Astrocyte (in vitro differentiated cells and primary cell): ENCODE results near the gene TAF4. TPM values are rescaled to one million over a fixed set of nuclear protein-coding genes. Genes with fewer than 3 reads are reported as not detected.

Experiments used
- DNase-seq: peaks from one replicate; pipeline ENCODE4 v3.0.0-alpha.2; 2010; ENCODE audit warnings: low read depth
- FAIRE-seq: peaks from 2 replicates; lab custom pipeline; 2011; peaks lifted over from hg19 to GRCh38; lab: Jason Lieb, UNC
- H2AFZ ChIP-seq: 2 replicates; pipeline ENCODE4 v1.6.0; 2012; ENCODE audit warnings: low read depth, low read length, inconsistent platforms
- H3K27ac ChIP-seq: 2 replicates; pipeline ENCODE4 v1.5.1; 2011; ENCODE audit warnings: low read depth, low read length, inconsistent platforms
- H3K27me3 ChIP-seq: 2 replicates; pipeline ENCODE4 v1.6.0; 2011; ENCODE audit warnings: low read length, inconsistent platforms; ENCODE audit not compliant: insufficient read depth
- H3K36me3 ChIP-seq: 2 replicates; pipeline ENCODE4 v1.5.1; 2011; ENCODE audit warnings: low read length, inconsistent platforms; ENCODE audit not compliant: insufficient read depth
- H3K4me1 ChIP-seq: 2 replicates; pipeline ENCODE4 v1.5.1; 2011; ENCODE audit warnings: low read length, inconsistent platforms; ENCODE audit not compliant: insufficient read depth
- H3K4me2 ChIP-seq: 2 replicates; pipeline ENCODE4 v1.6.0; 2012; ENCODE audit warnings: low read length, inconsistent platforms
- H3K4me3 ChIP-seq: 2 replicates; pipeline ENCODE4 v1.5.1; 2011; ENCODE audit warnings: low read depth, mild to moderate bottlenecking, low read length, inconsistent platforms; ENCODE audit not compliant: insufficient read depth
- H3K79me2 ChIP-seq: 2 replicates; pipeline ENCODE4 v1.6.0; 2012; ENCODE audit warnings: mild to moderate bottlenecking, low read length, inconsistent platforms; ENCODE audit not compliant: insufficient read depth
- H3K9ac ChIP-seq: 2 replicates; pipeline ENCODE4 v1.6.0; 2012; ENCODE audit warnings: mild to moderate bottlenecking, low read length, inconsistent platforms
- H3K9me3 ChIP-seq: 2 replicates; pipeline ENCODE4 v1.5.1; 2012; ENCODE audit warnings: low read depth, mild to moderate bottlenecking, low read length, inconsistent platforms; ENCODE audit not compliant: insufficient read depth
- H4K20me1 ChIP-seq: 2 replicates; pipeline ENCODE4 v1.6.0; 2012; ENCODE audit warnings: low read length, inconsistent platforms; ENCODE audit not compliant: insufficient read depth
- H3K27ac Mint-ChIP-seq: one replicate; pipeline ENCODE4 v1.8.0; 2021; ENCODE audit warnings: mild to moderate bottlenecking, mixed read lengths; ENCODE audit not compliant: unreplicated experiment
- H3K27me3 Mint-ChIP-seq: one replicate; pipeline ENCODE4 v1.8.0; 2021; ENCODE audit warnings: low read depth, mixed read lengths; ENCODE audit not compliant: unreplicated experiment
- H3K36me3 Mint-ChIP-seq: one replicate; pipeline ENCODE4 v1.8.0; 2021; ENCODE audit warnings: low read depth, mixed read lengths; ENCODE audit not compliant: unreplicated experiment
- H3K4me1 Mint-ChIP-seq: one replicate; pipeline ENCODE4 v1.8.0; 2021; ENCODE audit warnings: low read depth, mixed read lengths; ENCODE audit not compliant: unreplicated experiment
- H3K4me3 Mint-ChIP-seq: one replicate; pipeline ENCODE4 v1.8.0; 2021; ENCODE audit warnings: mild to moderate bottlenecking, moderate library complexity, mixed read lengths; ENCODE audit not compliant: unreplicated experiment
- H3K9me3 Mint-ChIP-seq: one replicate; pipeline ENCODE4 v1.8.0; 2021; ENCODE audit warnings: mild to moderate bottlenecking, mixed read lengths; ENCODE audit not compliant: unreplicated experiment
- EZH2 ChIP-seq: IDR thresholded peaks from 2 replicates; pipeline ENCODE4 v1.6.1; 2012; ENCODE audit warnings: mild to moderate bottlenecking, low read length, inconsistent platforms; ENCODE audit not compliant: insufficient read depth
- total RNA-seq: library from RNA; stranded (reverse); gene quantifications from 2 replicates; pipeline ENCODE4 v1.2.1, GENCODE V29; 2021
- TF ChIP-seq, protein P1 (sequence below): IDR thresholded peaks from 2 replicates; pipeline ENCODE4 v1.5.1; 2011; ENCODE audit warnings: low read depth, mild to moderate bottlenecking, inconsistent platforms, low read length, moderate library complexity; ENCODE audit not compliant: insufficient read depth

Gene TAF4
- total RNA-seq, 1 donor from 2014 or later: 11.8 TPM

DNA sequence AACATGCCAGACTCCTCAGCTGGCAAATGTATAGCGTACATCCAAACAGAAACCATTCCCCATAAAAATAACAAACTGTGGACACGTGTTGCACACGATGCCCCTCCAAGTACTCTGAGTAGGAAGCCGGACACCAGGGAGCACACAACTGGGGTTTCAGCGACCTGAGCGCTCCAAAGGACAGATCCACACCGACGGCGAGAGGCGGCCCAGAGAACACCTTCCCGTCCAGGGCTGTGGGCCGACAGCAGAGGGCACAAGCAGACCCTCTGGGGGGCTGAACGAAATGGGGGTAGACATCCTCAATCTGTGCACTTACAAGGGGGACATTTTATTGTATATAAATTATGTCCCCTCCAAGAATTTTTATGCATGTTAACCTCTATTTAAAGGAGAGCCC, 24.7 kb downstream of the TAF4 start:
- H3K9me3 Mint-ChIP-seq: peaks cover 5% of the 10 kb centered on the region
- no peaks in the 10 kb centered on the region for H3K27me3 Mint-ChIP-seq
- no peaks in the 10 kb centered on the region for H3K36me3 Mint-ChIP-seq
- Histone ChIP-seq H3K9ac (no peak overlapping the region), H3K4me3 (no peak overlapping the region), H3K4me1 (no peaks in the 10 kb centered on the region), H3K27ac (no peak overlapping the region), H2AFZ (no peak overlapping the region), H3K36me3 (no peaks in the 10 kb centered on the region), H4K20me1 (peaks cover 87% of the 10 kb centered on the region), H3K27me3 (no peaks in the 10 kb centered on the region), H3K9me3 (no peaks in the 10 kb centered on the region), H3K4me2 (no peak overlapping the region), H3K79me2 (peaks cover 91% of the 10 kb centered on the region)
- no peak for FAIRE-seq
- TF ChIP-seq, protein P1, sequence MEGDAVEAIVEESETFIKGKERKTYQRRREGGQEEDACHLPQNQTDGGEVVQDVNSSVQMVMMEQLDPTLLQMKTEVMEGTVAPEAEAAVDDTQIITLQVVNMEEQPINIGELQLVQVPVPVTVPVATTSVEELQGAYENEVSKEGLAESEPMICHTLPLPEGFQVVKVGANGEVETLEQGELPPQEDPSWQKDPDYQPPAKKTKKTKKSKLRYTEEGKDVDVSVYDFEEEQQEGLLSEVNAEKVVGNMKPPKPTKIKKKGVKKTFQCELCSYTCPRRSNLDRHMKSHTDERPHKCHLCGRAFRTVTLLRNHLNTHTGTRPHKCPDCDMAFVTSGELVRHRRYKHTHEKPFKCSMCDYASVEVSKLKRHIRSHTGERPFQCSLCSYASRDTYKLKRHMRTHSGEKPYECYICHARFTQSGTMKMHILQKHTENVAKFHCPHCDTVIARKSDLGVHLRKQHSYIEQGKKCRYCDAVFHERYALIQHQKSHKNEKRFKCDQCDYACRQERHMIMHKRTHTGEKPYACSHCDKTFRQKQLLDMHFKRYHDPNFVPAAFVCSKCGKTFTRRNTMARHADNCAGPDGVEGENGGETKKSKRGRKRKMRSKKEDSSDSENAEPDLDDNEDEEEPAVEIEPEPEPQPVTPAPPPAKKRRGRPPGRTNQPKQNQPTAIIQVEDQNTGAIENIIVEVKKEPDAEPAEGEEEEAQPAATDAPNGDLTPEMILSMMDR: no peak
- TF ChIP-seq EZH2: no peak
- DNase-seq: no peak
- no peak overlapping the region for H3K4me3 Mint-ChIP-seq
- H3K27ac Mint-ChIP-seq: no peak overlapping the region
- H3K4me1 Mint-ChIP-seq: peaks cover 16% of the 10 kb centered on the region

DNA sequence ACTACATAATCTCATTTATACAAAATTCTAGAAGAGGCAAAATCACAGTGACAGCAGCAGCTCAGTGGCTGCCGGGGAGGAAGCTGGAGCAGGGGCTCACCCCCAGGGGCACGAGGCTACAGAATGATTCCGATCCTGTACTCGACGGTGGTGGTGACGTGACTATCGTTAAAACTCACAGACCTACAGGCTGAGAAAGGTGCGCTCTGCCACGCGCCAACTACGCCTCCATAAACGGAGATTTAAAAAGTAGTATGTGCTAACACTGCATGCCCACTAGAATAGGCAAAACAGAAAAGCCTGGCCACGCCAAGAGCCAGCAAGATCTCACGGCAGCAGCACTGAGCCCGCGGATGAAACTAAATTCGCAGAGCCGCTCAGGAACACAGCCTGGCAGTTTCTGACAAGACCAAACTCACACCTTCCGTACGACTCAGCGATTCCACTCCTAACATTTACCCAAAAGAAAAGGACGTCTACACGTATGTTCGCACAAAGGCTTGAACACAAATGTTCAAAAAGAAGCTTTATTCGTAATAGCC, 25.2 kb downstream of the TAF4 start:
- H3K79me2 ChIP-seq: peaks cover 89% of the 10 kb centered on the region
- Mint-ChIP-seq H3K27me3 (no peaks in the 10 kb centered on the region), H3K9me3 (peaks cover 5% of the 10 kb centered on the region), H3K4me1 (peaks cover 16% of the 10 kb centered on the region), H3K27ac (no peak overlapping the region), H3K36me3 (no peaks in the 10 kb centered on the region), H3K4me3 (no peak overlapping the region)
- no peak overlapping the region for H3K4me2 ChIP-seq
- FAIRE-seq: no peak
- H2AFZ ChIP-seq: no peak overlapping the region
- H4K20me1 ChIP-seq: peaks cover 85% of the 10 kb centered on the region
- H3K9me3 ChIP-seq: no peaks in the 10 kb centered on the region
- no peak overlapping the region for H3K4me3 ChIP-seq
- no peaks in the 10 kb centered on the region for H3K36me3 ChIP-seq
- TF ChIP-seq, protein P1: no peak
- TF ChIP-seq EZH2: no peak
- H3K9ac ChIP-seq: no peak overlapping the region
- DNase-seq: no peak
- H3K4me1 ChIP-seq: no peaks in the 10 kb centered on the region
- H3K27me3 ChIP-seq: no peaks in the 10 kb centered on the region
- no peak overlapping the region for H3K27ac ChIP-seq

DNA sequence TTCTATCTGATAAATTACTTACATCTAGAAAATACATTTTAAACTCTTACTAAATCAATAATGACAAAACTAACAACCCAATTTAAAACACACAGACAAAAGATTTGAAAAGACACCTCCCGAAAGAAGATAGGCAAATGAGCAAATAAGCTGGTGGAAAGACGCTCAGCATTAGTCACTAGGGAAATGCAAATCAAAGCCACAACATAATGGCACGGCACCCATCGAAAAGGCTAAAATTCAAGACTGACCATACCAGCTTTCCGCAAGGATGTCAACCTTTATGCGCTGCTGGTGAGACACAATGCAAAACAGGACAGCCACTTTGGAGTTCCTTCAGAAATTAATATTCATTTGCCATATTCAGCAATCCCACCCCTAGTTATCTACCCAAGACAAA, 25.9 kb downstream of the TAF4 start:
- Mint-ChIP-seq H3K4me1 (peaks cover 13% of the 10 kb centered on the region), H3K9me3 (peaks cover 5% of the 10 kb centered on the region), H3K36me3 (no peaks in the 10 kb centered on the region), H3K4me3 (no peak overlapping the region), H3K27me3 (no peaks in the 10 kb centered on the region), H3K27ac (no peak overlapping the region)
- Histone ChIP-seq H3K4me3 (no peak overlapping the region), H3K4me2 (no peak overlapping the region), H4K20me1 (peaks cover 83% of the 10 kb centered on the region), H3K9me3 (no peaks in the 10 kb centered on the region), H3K79me2 (peaks cover 88% of the 10 kb centered on the region), H2AFZ (no peak overlapping the region), H3K27me3 (no peaks in the 10 kb centered on the region), H3K36me3 (no peaks in the 10 kb centered on the region), H3K9ac (no peak overlapping the region), H3K27ac (no peak overlapping the region), H3K4me1 (no peaks in the 10 kb centered on the region)
- DNase-seq (peak; percentile 22), FAIRE-seq (no peak)
- no peak for TF ChIP-seq EZH2
